ENCODE results near the gene FARSB.
"Not testable (repeated sequence)": the region's sequence is repeated elsewhere in the genome, so short reads cannot be mapped to it uniquely, and the experiment has no call there.

FARSB gene

DNA sequence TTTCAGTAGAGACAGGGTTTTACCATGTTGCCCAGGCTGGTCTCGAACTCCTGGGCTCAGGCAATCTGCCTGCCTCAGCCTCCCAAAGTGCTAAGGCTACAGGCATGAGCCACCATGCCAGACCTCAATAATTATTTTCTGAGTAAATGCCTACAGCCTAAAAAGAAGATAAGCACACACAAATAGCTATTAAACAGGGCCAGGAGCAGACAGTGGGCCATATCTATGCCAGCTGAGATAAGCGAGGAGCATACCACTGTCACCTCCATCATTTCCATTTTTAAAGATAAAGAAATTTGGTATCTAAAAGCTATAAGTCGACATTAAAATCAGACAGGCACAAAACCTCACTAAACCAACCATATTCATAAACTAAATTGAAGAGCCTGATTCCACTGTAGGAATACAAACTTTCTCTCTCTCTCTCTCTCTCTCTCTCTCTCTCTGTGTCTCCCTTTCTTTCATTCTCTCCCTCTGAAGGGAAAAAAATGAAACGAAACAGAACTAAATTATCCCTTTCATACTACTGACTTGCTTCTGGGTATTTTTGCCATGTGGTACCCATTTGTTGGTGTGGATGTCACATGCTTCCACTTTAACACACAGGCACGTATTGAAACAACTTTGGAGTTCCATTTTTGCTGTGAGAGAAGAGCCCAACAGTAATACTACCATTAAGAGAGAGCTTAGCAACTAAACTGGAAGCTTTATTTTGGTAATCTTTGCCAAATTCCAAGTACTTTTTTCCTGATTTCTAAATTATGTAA lies 51.0 kb downstream of the FARSB start:
- DNase-seq (ENCODE audit: low read depth) = no peak

- DNase-seq (ENCODE audit: low read depth) = no peak
Observed at GRCh38 chr2:222603501-222603900, 52.4 kb downstream of the FARSB start.

- peak; percentile 58 for DNase-seq (ENCODE audit: low read depth)
Observed at GRCh38 chr2:222598611-222599010, 57.3 kb downstream of the FARSB start.

- peak; percentile 9 for DNase-seq (ENCODE audit: low read depth)
Observed at GRCh38 chr2:222595581-222595980, 60.3 kb downstream of the FARSB start.

DNA sequence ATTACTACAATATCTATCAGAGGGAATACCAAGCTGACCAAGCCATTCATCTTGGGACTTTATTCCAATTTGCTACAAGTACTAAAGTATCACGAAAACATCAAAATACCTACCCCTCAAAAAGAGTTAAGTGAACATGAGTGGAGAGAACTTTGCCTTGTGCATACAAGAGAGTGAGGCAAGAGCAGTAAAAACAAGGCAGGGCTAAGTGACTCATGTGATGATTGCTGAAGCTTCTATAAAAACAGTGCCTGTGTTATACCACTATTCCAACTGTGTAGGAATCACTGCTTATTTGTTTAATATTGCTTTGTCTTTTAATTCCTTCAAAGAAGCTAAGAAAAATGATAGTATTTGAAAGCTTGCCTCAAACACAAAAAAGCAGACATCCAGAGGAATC lies 61.2 kb downstream of the FARSB start:
- DNase-seq (ENCODE audit: low read depth) = peak; percentile 71

DNA sequence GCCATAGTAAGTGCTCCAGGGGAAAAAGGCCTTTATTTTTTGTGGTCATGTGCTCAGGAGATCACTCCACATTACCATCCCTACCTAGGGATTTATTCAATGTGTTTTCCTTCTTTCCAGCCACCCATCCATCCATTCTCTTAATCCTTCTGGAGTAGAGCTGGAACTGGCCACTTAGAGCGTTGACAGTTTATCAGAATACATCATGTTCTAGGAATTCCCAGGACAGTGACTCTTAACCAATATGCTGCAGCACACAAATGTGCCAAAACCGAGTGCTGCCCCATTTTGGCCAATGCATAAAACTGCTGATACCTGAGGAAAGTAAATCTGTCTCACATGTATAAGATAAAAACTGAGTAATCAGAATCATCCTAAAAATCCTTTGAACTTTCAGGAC lies 63.7 kb downstream of the FARSB start:
- no peak for DNase-seq (ENCODE audit: low read depth)

- DNase-seq (ENCODE audit: low read depth) = no peak
Observed at GRCh38 chr2:222591661-222592060, 64.2 kb downstream of the FARSB start.

- not testable (repeated sequence) for DNase-seq (ENCODE audit: low read depth)
Observed at GRCh38 chr2:222584589-222584988, 71.3 kb downstream of the FARSB start.

GRCh38 chr2:222582928-222583327 lies 73.0 kb downstream of the FARSB start:
- peak; percentile 20 for DNase-seq (ENCODE audit: low read depth)

GRCh38 chr2:222577341-222577740 lies 78.6 kb downstream of the FARSB start:
- DNase-seq (ENCODE audit: low read depth) = no peak

- peak; percentile 19 for DNase-seq (ENCODE audit: low read depth)
Observed at GRCh38 chr2:222576171-222577081, 79.5 kb downstream of the FARSB start.

GRCh38 chr2:222575618-222576017 lies 80.3 kb downstream of the FARSB start:
- DNase-seq (ENCODE audit: low read depth) = no peak

GRCh38 chr2:222572751-222573174 lies 83.1 kb downstream of the FARSB start:
- peak; percentile 64 for DNase-seq (ENCODE audit: low read depth)

DNA sequence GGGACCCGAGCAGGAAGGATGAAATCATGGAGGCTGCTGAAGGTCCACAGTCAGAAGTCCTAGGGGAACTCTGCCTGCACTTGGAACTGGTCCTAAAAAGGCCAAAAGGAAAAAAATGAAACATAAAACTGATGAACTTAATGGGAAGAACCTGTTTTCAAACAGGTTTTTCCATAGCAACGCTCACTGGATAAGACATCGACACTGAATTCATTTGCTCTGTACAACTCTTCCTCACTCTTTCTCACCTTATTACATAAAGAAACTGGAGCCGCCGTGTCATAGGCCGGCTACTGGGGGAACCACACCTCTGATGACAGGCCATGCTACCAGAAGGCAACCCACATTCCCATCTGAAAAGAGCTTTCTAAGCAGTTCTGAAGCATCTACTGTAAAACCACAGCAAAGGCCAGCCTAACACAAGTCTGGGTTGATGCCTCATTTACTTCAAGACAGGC lies 83.6 kb downstream of the FARSB start:
- no peak for DNase-seq (ENCODE audit: low read depth)

DNA sequence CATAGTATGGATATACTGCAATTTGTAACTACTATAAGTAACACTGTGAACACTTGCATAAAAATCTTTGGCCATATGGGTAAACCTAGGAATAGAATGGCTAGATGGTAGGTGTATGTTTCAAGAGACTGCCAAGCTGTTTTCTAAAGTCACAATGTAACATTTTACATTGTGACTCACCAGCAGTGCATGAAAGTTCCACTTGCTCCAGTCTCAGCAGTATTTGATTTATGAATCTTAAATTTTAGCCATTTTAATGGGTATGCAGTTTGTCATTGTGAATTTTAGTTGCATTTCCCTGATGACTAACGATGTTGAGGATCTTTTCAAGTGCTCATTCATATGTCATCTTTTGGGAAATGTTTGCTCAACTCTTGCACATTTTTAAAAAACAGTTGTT lies 86.1 kb downstream of the FARSB start:
- DNase-seq (ENCODE audit: low read depth) = peak; percentile 67

DNA sequence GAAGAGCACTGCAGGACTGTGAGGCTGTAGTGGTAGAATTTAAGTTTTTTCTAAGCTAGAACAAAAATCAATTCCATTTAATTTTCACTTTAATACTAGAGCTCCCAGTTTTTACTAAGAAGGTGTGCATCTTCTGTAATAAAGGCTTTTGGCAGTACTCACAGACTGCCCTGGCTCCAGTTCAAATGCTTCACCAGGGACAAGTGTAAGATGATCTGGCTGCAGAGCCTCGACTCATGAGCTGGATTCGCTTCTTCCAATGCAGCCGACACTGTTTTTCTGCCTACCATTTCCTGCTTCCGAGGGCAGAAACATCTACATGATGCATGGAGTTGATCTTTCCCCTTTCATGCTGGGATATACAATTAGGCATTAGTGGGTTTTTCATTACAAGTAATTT lies 87.0 kb downstream of the FARSB start:
- DNase-seq (ENCODE audit: low read depth) = peak; percentile 59

DNA sequence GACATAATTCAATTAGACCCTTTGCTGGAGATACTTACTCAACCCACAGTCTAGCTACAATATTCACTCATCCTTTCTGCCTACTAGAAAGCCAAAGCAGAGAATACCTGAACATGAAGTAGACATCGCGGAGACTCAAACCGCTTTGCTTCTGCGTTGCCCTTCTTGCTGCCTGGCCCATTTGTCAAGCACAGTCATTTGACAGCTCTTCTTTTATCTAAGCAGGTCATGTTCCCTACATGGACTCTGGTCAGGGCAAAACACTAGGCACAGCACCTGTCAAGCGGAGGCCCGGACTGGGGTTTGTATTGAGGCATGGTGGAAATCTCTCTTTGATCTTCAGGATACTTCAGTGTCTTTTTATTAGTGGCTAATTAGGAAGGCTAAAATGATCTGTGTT lies 89.7 kb downstream of the FARSB start:
- no peak for DNase-seq (ENCODE audit: low read depth)

- no peak for DNase-seq (ENCODE audit: low read depth)
Observed at GRCh38 chr2:222563936-222564335, 92.0 kb downstream of the FARSB start.

GRCh38 chr2:222563106-222563718 lies 92.7 kb downstream of the FARSB start:
- DNase-seq (ENCODE audit: low read depth) = no peak

GRCh38 chr2:222561817-222562645 lies 93.9 kb downstream of the FARSB start:
- peak; percentile 62 for DNase-seq (ENCODE audit: low read depth)

DNA sequence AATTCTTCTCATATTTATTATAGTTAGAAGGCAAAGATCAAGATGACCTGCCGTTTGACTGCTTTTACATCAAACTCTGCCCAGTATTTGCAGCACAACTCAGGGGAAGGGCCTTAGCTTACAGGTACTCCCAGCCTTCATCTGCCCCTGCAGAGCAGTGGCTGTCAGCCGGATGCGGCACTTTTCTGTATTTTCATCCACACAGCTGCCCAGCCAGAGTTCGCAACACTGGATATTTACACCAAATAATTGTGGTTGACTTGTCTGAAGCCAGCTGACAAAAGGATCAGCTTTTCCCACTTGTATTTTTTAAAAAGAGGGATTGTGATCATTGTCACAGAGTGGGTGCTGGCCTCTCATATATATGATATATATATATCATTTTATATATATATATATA lies 94.7 kb downstream of the FARSB start:
- no peak for DNase-seq (ENCODE audit: low read depth)

DNA sequence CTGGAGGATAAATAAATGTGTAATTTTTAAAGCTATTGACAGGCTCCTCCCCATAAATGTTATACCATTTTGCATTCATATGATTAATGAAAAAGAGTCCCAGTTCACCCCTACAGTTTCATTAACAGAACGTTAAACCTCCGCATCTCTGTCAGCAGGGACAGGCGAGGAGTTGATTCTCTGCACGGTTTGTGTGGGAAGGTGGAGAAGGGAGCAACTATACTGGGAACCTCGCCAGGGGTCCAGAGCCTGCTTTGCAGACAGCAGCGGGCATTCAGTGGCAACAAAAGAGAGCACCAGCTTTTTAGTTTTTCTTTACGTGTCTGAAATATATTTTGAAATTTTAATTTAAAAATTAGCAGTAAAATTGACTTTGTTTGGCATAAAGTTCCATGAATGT lies 101.4 kb downstream of the FARSB start:
- no peak for DNase-seq (ENCODE audit: low read depth)

Measured in EH (cell line).